ENCODE results near the gene AGR3. TPM values are rescaled to one million over a fixed set of nuclear protein-coding genes. Genes with fewer than 3 reads are reported as not detected.
"Not testable (repeated sequence)": the region's sequence is repeated elsewhere in the genome, so short reads cannot be mapped to it uniquely, and the experiment has no call there.

AGR3 gene
- total and polyA plus RNA-seq, 3 experiments from 2014 or later, result not detected

DNA sequence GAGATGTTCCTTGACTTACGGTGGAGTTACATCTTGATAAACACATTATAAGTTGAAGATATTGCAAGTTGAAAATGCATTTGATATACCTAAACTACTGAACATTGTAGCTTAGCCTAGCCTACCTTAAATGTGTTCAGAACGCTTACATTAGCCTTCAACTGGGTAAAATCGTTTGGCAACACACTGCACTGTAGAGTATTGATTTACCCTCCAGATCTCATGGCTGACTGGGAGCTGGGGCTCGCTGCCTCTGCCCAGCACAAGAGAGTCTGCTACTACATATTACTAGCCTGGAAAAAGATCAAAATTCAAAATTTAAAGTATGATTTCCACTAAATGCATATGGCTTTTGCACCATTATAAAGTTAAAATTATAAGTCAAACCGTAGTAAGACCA is 7.5 kb upstream of the AGR3 start:
- no peaks in the 10 kb centered on the region for H3K9me3 Mint-ChIP-seq
- no peak overlapping the region for H3K27ac Mint-ChIP-seq
- no peaks in the 10 kb centered on the region for H3K36me3 Mint-ChIP-seq
- POLR2A ChIA-PET, result no interaction called here
- Histone ChIP-seq H3K4me1 (ENCODE audit: insufficient read depth, low read length) (no peaks in the 10 kb centered on the region), H3K36me3 (ENCODE audit: insufficient read depth, low read length) (no peaks in the 10 kb centered on the region), H3K27ac (ENCODE audit: low read depth, low read length) (no peak overlapping the region), H3K9me3 (ENCODE audit: low read length) (no peaks in the 10 kb centered on the region), H3K4me3 (ENCODE audit: low read length) (no peak overlapping the region), H3K27me3 (ENCODE audit: insufficient read depth, low read length, poor library complexity, severe bottlenecking) (no peaks in the 10 kb centered on the region)
- no peak overlapping the region for H3K4me3 Mint-ChIP-seq
- no peaks in the 10 kb centered on the region for H3K27me3 Mint-ChIP-seq
- no peak for DNase-seq
- CTCF ChIA-PET, result no interaction called here
- peaks cover 8 to 26% (median 21%) of the 10 kb centered on the region in 3 donors for H3K4me1 Mint-ChIP-seq

DNA sequence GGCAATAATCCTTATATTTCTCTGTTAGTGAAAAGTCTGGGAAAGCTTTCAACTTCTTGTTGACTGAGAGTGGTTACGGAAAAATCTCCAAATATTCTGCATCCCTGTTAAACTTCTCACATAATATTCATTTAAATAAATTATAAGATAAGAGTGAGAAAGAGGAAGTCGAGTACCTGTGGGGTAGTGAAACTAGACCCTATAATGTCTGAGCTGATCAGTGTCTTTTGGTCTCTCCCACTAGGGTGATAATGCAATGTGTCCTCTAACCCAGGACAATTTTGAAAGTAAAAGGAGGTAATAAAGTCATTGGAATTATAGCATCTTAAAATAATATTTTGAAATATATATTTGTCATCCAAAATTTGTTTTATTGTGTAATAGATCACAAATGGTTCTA is 2.1 kb upstream of the AGR3 start:
- no peak overlapping the region for H3K4me3 Mint-ChIP-seq
- DNase-seq, result no peak
- H3K27me3 ChIP-seq (ENCODE audit: insufficient read depth, low read length, poor library complexity, severe bottlenecking), result no peaks in the 10 kb centered on the region
- H3K4me1 Mint-ChIP-seq, result no peaks in the 10 kb centered on the region
- H3K36me3 ChIP-seq (ENCODE audit: insufficient read depth, low read length), result no peaks in the 10 kb centered on the region
- no peaks in the 10 kb centered on the region for H3K36me3 Mint-ChIP-seq
- no peak overlapping the region for H3K27ac ChIP-seq (ENCODE audit: low read depth, low read length)
- H3K9me3 Mint-ChIP-seq, result no peaks in the 10 kb centered on the region
- H3K4me3 ChIP-seq (ENCODE audit: low read length), result no peak overlapping the region
- no peak overlapping the region for H3K27ac Mint-ChIP-seq
- H3K9me3 ChIP-seq (ENCODE audit: low read length), result no peaks in the 10 kb centered on the region
- H3K27me3 Mint-ChIP-seq, result peaks cover 0 to 6% of the 10 kb centered on the region in 2 donors
- ChIA-PET CTCF (no interaction called here), POLR2A (no interaction called here)
- H3K4me1 ChIP-seq (ENCODE audit: insufficient read depth, low read length), result no peaks in the 10 kb centered on the region

DNA sequence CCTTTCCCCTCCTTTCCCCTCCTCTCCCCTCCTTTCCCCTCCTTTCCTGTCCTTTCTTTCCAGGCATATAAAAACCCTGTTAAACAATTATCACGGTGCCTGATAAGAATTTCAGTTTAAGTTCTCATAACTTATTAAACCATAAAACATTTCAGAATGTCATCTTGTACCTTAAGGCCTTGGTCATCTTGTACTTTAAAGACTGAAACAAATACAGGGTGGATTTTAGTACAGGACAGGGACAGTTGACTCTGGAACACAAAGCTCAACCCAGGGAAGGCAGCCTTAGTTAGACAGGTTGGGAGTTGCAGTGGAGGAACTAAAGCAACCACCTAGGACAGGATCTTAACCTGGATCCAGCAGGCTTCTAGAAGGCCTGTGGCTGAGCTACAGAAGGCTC is 1.2 kb downstream of the AGR3 start:
- no peaks in the 10 kb centered on the region for H3K36me3 Mint-ChIP-seq
- Histone ChIP-seq H3K36me3 (ENCODE audit: insufficient read depth, low read length) (no peaks in the 10 kb centered on the region), H3K4me3 (ENCODE audit: low read length) (no peak overlapping the region), H3K27ac (ENCODE audit: low read depth, low read length) (no peak overlapping the region), H3K4me1 (ENCODE audit: insufficient read depth, low read length) (no peaks in the 10 kb centered on the region), H3K27me3 (ENCODE audit: insufficient read depth, low read length, poor library complexity, severe bottlenecking) (no peaks in the 10 kb centered on the region), H3K9me3 (ENCODE audit: low read length) (no peaks in the 10 kb centered on the region)
- H3K27ac Mint-ChIP-seq, result no peak overlapping the region
- no peaks in the 10 kb centered on the region for H3K4me1 Mint-ChIP-seq
- no peak for DNase-seq
- no peak overlapping the region for H3K4me3 Mint-ChIP-seq
- H3K27me3 Mint-ChIP-seq, result peaks cover 4 to 9% of the 10 kb centered on the region in 2 donors
- CTCF ChIA-PET, result no interaction called here
- POLR2A ChIA-PET, result interaction anchor here (0.6 kb wide), 1 partner anchor 79 kb away, joined by 7 read pairs; no protein-coding TSS in a partner anchor
- H3K9me3 Mint-ChIP-seq, result no peaks in the 10 kb centered on the region

- H3K36me3 ChIP-seq (ENCODE audit: insufficient read depth, low read length), result no peaks in the 10 kb centered on the region
- Mint-ChIP-seq H3K36me3 (no peaks in the 10 kb centered on the region), H3K27ac (no peak overlapping the region), H3K9me3 (no peaks in the 10 kb centered on the region), H3K27me3 (peaks cover 4 to 9% of the 10 kb centered on the region in 2 donors), H3K4me3 (no peak overlapping the region), H3K4me1 (no peaks in the 10 kb centered on the region)
- DNase-seq, result no peak
- CTCF ChIA-PET, result no interaction called here
- no peaks in the 10 kb centered on the region for H3K27me3 ChIP-seq (ENCODE audit: insufficient read depth, low read length, poor library complexity, severe bottlenecking)
- H3K4me3 ChIP-seq (ENCODE audit: low read length), result no peak overlapping the region
- no peaks in the 10 kb centered on the region for H3K4me1 ChIP-seq (ENCODE audit: insufficient read depth, low read length)
- POLR2A ChIA-PET, result no interaction called here
- H3K9me3 ChIP-seq (ENCODE audit: low read length), result no peaks in the 10 kb centered on the region
- no peak overlapping the region for H3K27ac ChIP-seq (ENCODE audit: low read depth, low read length)
These were observed 2.6 kb downstream of the AGR3 start for GRCh38 chr7:16879181-16879580.

- peaks cover 0 to 9% (median 7%) of the 10 kb centered on the region in 5 donors for H3K9me3 Mint-ChIP-seq
- H3K9me3 ChIP-seq (ENCODE audit: low read length), result no peaks in the 10 kb centered on the region
- CTCF ChIA-PET, result no interaction called here
These were observed 5.9 kb downstream of the AGR3 start for GRCh38 chr7:16875861-16876260.

GRCh38 chr7:16874066-16874465 is 7.7 kb downstream of the AGR3 start:
- CTCF ChIA-PET, result no interaction called here
- peaks cover 5 to 12% of the 10 kb centered on the region in 2 donors for H3K27me3 Mint-ChIP-seq

More at GRCh38 chr7:16875861-16876260, 5.9 kb downstream of the AGR3 start:
- Histone ChIP-seq H3K27me3 (ENCODE audit: insufficient read depth, low read length, poor library complexity, severe bottlenecking) (no peaks in the 10 kb centered on the region), H3K36me3 (ENCODE audit: insufficient read depth, low read length) (no peaks in the 10 kb centered on the region), H3K4me3 (ENCODE audit: low read length) (no peak overlapping the region), H3K27ac (ENCODE audit: low read depth, low read length) (no peak overlapping the region), H3K4me1 (ENCODE audit: insufficient read depth, low read length) (no peaks in the 10 kb centered on the region)
- Mint-ChIP-seq H3K4me3 (no peak overlapping the region), H3K4me1 (no peaks in the 10 kb centered on the region), H3K27ac (no peak overlapping the region), H3K27me3 (peaks cover 7 to 12% of the 10 kb centered on the region in 2 donors), H3K36me3 (no peaks in the 10 kb centered on the region)
- DNase-seq, result no peak
- POLR2A ChIA-PET, result no interaction called here

GRCh38 chr7:16867328-16867727 is 14.5 kb downstream of the AGR3 start:
- no peaks in the 10 kb centered on the region for H3K4me1 Mint-ChIP-seq
- DNase-seq, result no peak
- Histone ChIP-seq H3K36me3 (ENCODE audit: insufficient read depth, low read length) (no peaks in the 10 kb centered on the region), H3K4me1 (ENCODE audit: insufficient read depth, low read length) (no peaks in the 10 kb centered on the region), H3K4me3 (ENCODE audit: low read length) (no peak overlapping the region), H3K9me3 (ENCODE audit: low read length) (no peaks in the 10 kb centered on the region), H3K27ac (ENCODE audit: low read depth, low read length) (no peak overlapping the region), H3K27me3 (ENCODE audit: insufficient read depth, low read length, poor library complexity, severe bottlenecking) (no peaks in the 10 kb centered on the region)
- no peaks in the 10 kb centered on the region for H3K36me3 Mint-ChIP-seq
- H3K27ac Mint-ChIP-seq, result no peak overlapping the region
- peaks cover 3 to 6% of the 10 kb centered on the region in 2 donors for H3K27me3 Mint-ChIP-seq
- H3K9me3 Mint-ChIP-seq, result peaks cover 0 to 6% (median 4%) of the 10 kb centered on the region in 5 donors
- ChIA-PET CTCF (no interaction called here), POLR2A (no interaction called here)
- H3K4me3 Mint-ChIP-seq, result no peak overlapping the region

More at GRCh38 chr7:16874066-16874465, 7.7 kb downstream of the AGR3 start:
- Histone ChIP-seq H3K36me3 (ENCODE audit: insufficient read depth, low read length) (no peaks in the 10 kb centered on the region), H3K9me3 (ENCODE audit: low read length) (no peaks in the 10 kb centered on the region), H3K27ac (ENCODE audit: low read depth, low read length) (no peak overlapping the region), H3K4me3 (ENCODE audit: low read length) (no peak overlapping the region), H3K27me3 (ENCODE audit: insufficient read depth, low read length, poor library complexity, severe bottlenecking) (no peaks in the 10 kb centered on the region), H3K4me1 (ENCODE audit: insufficient read depth, low read length) (no peaks in the 10 kb centered on the region)
- Mint-ChIP-seq H3K4me3 (no peak overlapping the region), H3K9me3 (peaks cover 0 to 9% (median 7%) of the 10 kb centered on the region in 5 donors), H3K36me3 (no peaks in the 10 kb centered on the region), H3K4me1 (no peaks in the 10 kb centered on the region), H3K27ac (no peak overlapping the region)
- POLR2A ChIA-PET, result no interaction called here
- DNase-seq, result no peak

DNA sequence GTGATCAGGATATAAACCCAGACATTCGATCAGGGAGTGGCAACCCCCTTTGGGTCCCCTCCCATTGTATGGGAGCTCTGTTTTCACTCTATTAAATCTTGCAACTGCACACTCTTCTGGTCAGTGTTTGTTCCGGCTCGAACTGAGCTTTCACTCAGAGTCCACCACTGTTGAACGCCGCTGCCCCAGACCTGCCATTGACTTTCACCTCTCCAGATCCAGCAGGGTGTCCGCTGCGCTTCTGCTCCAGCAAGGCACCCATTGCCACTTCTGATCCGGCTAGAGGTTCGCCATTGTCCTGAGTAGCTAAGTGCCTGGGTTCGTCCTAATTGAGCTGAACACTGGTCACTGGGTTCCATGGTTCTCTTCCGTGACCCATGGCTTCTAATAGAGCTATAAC is 28.6 kb downstream of the AGR3 start:
- H3K4me3 ChIP-seq (ENCODE audit: low read length); H3K4me3 Mint-ChIP-seq; DNase-seq; H3K36me3 ChIP-seq (ENCODE audit: insufficient read depth, low read length); H3K27ac ChIP-seq (ENCODE audit: low read depth, low read length); H3K9me3 Mint-ChIP-seq; H3K9me3 ChIP-seq (ENCODE audit: low read length); POLR2A ChIA-PET; H3K27ac Mint-ChIP-seq; CTCF ChIA-PET; H3K27me3 ChIP-seq (ENCODE audit: insufficient read depth, low read length, poor library complexity, severe bottlenecking); H3K36me3 Mint-ChIP-seq; H3K4me1 ChIP-seq (ENCODE audit: insufficient read depth, low read length); H3K4me1 Mint-ChIP-seq: not testable (repeated sequence)
- peaks cover 8 to 52% of the 10 kb centered on the region in 2 donors for H3K27me3 Mint-ChIP-seq

- no peaks in the 10 kb centered on the region for H3K36me3 Mint-ChIP-seq
- peaks cover 8 to 57% of the 10 kb centered on the region in 2 donors for H3K27me3 Mint-ChIP-seq
- no peaks in the 10 kb centered on the region for H3K36me3 ChIP-seq (ENCODE audit: insufficient read depth, low read length)
- H3K4me3 Mint-ChIP-seq, result no peak overlapping the region
- no peaks in the 10 kb centered on the region for H3K27me3 ChIP-seq (ENCODE audit: insufficient read depth, low read length, poor library complexity, severe bottlenecking)
- ChIA-PET POLR2A (no interaction called here), CTCF (no interaction called here)
- H3K9me3 Mint-ChIP-seq, result peaks cover 0 to 2% (median 0%) of the 10 kb centered on the region in 5 donors
- no peak overlapping the region for H3K4me3 ChIP-seq (ENCODE audit: low read length)
- DNase-seq, result no peak
- no peak overlapping the region for H3K27ac Mint-ChIP-seq
- H3K27ac ChIP-seq (ENCODE audit: low read depth, low read length), result no peak overlapping the region
- no peaks in the 10 kb centered on the region for H3K9me3 ChIP-seq (ENCODE audit: low read length)
- no peaks in the 10 kb centered on the region for H3K4me1 Mint-ChIP-seq
- no peaks in the 10 kb centered on the region for H3K4me1 ChIP-seq (ENCODE audit: insufficient read depth, low read length)
These were observed 30.0 kb downstream of the AGR3 start for GRCh38 chr7:16851829-16852228.

All from CD8-positive, alpha-beta memory T cell (primary cell).